Mucosa of gallbladder (tissue), 1 donor: Measurements from ENCODE around the gene LCA5L. TPM values are rescaled to one million over a fixed set of nuclear protein-coding genes. Genes with fewer than 3 reads are reported as not detected.
"Not testable (repeated sequence)": the region's sequence is repeated elsewhere in the genome, so short reads cannot be mapped to it uniquely, and the experiment has no call there.

Experiments used
- DNase-seq: peaks from one replicate; pipeline ENCODE4 v3.0.0-alpha.2; 2020; ENCODE audit warnings: low spot score
- total RNA-seq: library from RNA; stranded (reverse); gene quantifications from one replicate; pipeline ENCODE4 v1.2.1, GENCODE V29; 2021
- donor health status: DM: no; HTN: no; CAD: no.

LCA5L gene
- total RNA-seq, 1 donor from 2014 or later: 2.7 TPM

DNA sequence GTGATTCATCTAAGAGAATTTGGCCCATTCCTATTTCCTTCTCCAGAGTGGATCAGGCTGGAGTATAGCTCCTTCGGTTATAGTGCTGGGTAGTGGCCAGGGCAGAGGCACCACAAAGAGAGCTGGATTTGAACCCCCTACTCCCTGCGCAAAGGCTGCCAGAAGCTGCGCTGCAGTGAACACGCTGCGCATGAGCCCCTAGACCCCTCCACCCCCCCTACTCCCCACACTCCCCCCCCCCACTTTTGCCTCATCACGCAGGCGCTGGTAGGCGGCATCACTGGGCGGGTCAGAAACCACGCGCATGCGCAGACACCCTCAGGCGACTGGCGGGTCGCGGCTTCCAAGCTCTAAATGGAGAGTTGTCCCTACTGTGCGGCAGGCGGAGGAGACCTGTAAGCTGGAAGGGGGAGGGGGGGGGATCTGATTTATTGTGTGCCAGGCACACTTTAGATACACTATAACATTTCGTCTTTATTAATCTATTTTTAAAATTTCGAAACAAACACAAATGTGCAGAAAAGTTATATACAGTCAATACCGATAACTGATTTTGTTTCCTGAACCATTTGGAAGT lies 58.0 kb downstream of the LCA5L start:
- DNase-seq: peak; percentile 92

DNA sequence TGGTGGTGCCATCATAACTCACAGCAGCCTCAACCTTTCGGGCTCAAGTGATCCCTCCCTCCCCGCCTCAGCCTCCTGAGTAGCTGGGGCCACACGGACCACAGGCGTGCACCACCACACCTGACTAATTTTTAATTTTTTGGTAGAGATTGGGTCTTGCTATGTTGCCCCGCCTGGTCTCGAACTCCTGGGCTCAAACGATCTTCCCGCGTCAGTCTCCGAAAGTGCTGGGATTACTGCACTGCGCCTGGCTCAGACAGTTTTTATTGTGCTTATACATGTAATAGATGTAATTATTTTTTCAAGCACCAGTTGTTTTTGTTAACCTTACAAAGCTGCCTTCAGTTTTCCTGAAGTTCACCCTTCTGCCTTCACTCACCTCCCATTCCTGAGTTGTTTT lies 58.7 kb downstream of the LCA5L start:
- no peak for DNase-seq

DNA sequence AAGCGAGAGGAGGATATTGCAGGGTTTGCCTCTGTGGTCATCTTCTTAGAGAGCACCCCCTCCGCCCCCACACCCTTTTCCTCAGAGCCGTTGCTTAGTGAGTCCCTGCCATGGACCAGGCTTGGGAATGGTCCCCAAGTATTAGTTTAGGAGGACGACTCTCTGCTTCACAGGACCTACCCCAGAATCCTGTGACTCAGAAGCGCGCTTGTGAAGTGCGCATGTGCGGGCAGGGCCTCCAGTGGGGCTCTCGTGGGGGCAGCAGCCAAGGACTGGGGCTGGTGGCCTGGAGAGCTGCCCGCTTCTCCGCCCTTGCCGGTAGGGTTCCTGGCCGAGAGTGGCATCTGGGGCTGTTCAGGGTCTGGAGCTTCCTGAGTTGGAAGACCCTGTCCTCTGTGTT lies 59.4 kb downstream of the LCA5L start:
- DNase-seq: peak; percentile 16

DNA sequence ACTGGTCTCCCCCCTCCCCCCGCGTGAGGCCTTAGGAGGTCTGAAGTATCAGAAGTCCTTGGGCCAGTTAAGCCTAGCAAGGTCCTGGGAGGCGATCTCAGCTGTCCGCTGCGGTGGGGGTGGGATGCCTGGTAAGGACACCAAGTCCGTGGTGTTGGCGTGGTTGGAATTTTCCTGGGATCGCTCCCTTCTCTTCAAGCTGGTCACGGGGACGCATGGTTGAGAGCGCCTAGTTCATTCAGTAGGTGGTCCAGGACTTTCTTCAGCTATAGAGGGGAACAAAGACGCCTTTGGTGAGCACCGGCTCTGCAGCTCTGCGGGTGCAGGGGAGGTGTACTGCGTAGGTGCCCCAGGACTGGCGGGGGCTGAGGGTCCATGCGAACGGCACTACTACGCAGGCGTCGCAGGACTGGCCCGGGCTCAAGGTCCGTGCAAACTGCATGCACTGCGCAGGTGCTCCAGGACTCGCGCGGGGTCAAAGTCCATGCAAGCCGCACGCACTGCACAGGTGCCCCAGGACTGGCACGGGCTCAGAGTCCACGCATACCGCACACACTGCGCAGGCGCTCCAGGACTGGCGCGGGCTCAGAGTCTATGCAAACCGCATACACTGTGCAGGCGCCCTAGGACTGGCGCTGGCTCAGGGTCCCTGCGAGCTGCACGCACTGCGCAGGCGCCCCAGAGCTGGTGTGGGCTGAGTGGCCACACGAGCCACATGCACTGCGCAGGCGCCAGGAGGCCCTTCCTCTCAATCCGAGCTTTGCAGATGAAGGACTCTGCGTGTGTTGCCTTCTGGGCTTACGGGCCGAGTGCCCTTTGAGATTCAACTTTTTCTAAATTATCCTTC lies 60.1 kb downstream of the LCA5L start:
- DNase-seq: peak; percentile 92

DNA sequence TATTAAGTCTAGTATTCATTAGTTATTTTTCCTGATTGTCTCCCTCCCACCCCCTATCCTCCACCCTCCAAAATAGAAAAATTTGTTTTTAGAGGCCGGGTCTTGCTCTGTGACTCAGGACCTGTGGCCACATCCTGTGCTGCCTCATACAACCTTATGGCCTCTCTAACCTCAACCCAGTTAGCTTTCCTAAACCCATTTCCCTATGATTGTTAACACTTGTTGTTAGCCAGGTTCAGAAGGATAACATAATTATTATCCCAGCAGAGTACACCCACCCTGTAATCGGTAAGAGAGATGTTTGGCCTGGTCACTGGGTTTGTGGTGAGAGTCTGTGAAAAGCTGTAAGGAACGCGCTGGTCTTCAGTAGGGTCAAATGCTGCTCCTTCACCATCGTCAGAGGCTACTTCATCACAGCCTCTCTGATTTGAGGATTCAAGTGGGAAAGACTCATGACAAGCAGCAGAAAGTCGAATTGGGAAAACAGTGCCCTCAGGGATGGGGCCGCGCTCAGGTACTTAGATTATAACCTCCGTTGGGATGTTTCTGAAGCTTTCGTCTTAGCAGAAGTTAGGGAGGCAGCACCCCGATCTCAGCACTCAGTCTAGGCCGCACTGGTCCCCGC lies 60.8 kb downstream of the LCA5L start:
- DNase-seq: no peak

DNA sequence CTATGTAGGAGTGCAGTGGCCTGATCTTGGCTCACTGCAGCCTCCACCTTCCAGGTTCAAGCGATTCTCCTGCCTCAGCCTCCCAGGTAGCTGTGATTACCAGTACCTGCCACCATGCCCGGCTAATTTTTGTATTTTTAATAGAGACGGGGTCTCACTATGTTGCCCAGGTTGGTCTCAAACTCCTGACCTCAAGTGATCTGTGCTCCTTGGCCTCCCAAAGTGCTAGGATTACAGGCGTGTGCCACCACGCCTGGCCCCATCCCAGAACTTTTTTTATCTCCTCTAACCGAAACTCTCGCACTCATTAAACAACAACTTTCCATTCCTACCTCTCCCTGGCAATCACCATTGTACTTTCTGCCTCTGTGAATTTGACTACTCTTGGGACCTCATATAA lies 63.5 kb downstream of the LCA5L start:
- not testable (repeated sequence) for DNase-seq

DNA sequence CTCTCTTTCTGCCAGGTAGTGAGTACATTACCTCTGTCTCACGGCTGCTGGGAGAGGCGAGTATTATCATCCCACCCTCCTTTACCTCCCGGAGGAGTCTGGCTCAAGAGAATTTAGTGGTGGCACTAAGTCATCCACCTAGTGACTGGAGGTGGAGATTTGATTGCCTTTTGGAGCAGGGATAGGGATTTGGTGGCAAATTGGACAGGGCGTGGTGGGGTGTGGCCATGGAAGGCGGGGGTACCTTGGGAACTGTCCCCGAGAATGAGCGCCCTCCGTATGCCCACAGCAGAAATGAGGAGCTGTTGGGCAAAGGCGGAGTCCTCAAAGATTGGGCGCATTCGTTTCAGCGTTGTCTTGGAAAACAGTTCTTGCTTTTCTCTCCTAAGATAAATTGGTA lies 64.6 kb downstream of the LCA5L start:
- no peak for DNase-seq

DNA sequence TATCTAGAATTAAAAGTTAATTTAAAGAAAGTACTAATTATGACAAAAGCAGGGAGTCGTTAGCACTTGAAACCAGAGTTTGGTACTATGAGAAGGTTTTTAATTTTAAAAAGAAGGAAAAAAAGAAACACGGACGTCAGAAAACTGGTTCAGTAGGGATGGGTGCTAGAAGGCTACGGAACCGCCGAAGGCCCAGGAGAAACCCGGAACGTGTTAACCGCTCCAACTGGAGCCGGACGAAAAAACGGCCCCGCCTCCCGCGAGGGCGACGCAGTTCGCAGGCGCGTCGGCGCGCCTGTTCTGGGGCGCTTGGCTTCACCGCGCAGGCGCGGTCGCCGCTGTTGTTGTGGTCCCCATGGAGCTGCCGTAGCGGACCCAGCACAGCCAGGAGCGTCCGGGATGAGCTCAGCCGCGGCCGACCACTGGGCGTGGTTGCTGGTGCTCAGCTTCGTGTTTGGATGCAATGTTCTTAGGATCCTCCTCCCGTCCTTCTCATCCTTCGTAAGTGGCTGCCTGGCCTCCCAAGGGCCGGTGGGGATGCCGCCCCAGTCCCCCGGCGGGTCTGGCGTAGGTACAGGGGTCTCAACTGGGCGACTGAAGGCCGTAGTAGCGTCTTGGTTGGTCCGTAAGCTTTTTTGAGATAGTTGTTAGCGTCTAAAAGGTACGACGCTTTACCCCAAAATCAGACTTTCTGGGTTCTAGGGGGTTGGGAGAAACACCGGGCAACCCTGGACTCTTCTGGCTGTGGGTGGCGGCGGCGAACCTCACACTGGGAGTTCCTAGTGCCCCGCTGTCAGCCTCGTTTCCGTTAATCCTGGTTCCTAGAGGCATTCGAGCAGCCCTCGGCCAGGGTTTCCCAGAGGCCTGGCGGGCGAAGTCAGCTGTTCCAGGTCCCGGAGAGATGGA lies 65.3 kb downstream of the LCA5L start:
- DNase-seq: peak; percentile 95

DNA sequence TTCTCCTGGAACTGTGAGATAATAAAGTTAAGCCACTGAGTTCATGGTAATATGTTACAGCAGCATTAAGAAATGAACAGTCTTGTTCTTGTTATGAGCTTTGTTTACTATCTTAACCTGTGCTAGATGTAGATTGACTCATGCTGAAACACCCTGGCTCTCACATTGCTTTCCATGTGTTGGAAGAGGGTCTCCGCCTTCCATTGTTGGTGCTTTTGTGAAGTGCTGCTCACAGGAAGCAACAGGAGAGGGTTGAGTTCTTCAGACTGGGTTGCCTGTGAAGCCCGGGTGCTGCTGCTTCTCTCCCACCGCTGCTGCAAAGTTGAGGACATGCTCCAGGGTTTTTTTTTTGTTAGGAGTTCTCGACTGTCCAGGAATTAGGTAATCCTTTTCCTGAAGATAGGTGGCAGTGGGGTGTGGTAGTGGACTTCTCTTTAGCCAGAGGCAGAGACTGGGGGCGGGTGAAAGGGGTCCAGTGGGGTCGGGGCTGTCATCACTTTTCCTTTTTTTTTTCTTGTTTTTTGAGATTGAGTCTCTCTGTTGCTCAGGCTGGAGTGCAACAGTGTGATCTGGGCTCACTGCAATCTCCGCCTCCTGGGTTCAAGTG lies 68.0 kb downstream of the LCA5L start:
- no peak for DNase-seq

DNA sequence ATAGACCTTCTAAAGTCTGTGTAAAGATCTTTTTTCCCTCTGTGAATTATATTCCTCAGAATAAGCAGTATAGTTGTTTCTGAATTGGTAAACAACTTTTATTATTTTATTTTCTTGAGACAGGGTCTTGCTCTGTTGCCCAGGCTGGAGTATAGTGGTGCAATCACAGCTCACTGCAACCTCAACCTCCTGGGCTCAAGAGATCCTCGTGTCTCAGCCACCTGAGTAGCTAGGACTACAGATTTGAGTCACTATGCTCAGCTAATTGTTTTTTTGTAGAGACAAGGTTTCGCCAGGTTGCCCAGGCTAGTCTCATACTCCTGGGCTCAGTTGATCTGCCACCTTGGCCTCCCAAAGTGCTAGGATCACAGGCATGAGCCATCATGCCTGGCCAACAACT lies 70.1 kb downstream of the LCA5L start:
- DNase-seq: no peak

DNA sequence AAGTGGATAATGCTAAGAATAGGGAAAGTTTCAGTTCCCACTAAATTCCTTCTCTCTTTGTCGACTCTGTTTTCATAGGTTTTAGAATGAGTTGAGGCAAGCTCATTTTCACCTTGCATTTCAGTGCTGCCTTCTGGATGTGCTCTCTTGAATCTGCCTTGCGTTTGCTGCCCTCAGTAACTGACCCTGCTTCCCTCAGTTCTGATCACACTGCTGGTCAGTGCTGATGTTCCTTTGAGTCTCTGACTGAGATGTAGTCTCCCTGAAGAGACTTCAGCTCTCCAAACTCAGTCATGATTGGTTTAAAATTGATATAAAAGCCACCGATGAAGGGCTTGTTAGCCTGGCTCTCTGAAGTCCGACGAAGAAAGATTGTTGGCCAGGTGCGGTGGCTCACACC lies 71.5 kb downstream of the LCA5L start:
- no peak for DNase-seq

DNA sequence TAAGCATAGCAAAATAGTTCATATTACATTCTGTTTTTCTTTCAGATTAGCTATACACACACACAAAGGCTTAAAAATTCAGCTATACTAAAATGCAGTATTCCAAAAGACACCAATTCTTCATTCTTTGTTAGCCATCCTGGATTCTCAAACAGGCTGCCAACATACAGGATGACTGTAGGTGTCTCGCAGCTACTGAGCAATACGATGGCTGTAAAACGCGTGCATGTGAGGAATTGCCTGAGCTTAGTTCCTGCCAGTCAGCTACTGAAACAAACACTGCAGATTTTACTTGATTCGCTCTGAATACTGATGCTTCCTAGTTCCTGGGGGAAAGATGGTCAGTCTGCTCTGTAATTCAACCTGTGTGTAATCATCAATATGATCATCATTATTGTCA lies 71.9 kb downstream of the LCA5L start:
- DNase-seq: no peak

DNA sequence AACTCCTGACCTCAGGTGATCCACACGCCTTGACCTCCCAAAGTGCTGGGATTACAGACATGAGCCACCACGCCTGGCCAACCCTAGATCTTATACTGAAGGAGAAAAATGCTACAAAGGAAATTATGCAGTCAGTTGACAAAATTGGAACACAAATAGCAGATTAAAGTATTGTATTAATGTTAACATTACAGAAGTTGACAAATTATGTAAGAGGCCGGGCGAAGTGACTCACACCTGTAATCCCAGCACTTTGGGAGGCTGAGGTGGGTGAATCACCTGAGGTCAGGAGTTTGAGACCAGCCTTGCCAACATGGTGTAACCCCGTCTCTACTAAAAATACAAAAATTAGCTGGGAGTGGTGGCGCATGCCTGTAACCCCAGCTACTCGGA lies 75.7 kb downstream of the LCA5L start:
- DNase-seq: not testable (repeated sequence)

DNA sequence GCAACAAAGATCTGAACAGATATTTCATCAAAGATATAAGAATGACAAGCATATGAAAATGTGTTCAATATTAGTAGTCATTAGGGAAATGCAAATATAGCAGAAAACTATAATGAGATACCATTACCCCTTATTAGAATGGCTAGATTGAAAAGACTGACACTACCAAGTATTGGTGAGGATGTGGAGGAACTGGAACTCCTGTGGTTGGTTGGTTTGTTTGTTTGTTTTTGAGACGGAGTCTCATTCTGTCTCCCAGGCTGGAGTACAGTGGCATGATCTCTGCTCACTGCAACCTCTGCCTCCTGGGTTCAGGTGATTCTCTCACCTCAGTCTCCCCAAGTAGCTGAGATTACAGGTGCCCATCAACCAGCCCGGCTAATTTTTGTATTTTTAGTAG lies 77.8 kb downstream of the LCA5L start:
- DNase-seq: no peak

DNA sequence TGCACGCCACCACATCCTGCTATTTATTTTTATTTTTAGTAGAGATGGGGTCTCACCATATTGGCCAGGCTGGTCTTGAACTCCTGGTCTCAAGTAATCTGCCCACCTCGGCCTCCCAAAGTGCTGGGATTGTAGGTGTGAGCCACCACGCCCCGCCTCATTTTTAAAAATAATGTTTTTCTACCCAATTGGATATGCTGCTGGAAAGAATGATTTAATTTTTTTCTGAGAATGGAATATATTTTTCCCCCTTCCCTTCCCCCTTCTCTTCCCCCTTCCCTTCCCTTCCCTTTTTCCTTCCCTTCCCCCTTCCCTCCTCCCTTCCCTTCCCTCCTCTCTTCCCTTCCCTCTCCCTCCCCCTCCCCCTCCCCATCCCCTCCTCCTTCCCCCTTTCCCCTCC lies 79.0 kb downstream of the LCA5L start:
- DNase-seq: no peak

DNA sequence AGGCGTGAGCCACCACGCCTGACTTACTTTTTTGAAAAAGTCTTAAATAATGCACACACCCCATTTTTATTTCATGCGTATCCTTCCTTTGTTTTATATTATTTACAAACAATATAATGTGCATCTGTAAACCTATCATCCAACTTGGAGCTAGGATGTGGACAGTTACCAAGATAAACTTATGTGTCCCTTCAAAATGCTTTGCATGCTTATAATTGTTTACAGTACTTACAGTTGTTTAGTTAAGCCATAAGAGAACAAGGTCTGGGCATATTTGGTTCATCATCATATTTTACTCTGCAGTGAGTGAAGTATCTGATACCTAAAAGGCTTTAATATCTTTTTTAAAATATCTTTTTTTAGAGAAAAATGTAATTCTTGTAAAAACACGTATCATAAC lies 80.6 kb downstream of the LCA5L start:
- no peak for DNase-seq

DNA sequence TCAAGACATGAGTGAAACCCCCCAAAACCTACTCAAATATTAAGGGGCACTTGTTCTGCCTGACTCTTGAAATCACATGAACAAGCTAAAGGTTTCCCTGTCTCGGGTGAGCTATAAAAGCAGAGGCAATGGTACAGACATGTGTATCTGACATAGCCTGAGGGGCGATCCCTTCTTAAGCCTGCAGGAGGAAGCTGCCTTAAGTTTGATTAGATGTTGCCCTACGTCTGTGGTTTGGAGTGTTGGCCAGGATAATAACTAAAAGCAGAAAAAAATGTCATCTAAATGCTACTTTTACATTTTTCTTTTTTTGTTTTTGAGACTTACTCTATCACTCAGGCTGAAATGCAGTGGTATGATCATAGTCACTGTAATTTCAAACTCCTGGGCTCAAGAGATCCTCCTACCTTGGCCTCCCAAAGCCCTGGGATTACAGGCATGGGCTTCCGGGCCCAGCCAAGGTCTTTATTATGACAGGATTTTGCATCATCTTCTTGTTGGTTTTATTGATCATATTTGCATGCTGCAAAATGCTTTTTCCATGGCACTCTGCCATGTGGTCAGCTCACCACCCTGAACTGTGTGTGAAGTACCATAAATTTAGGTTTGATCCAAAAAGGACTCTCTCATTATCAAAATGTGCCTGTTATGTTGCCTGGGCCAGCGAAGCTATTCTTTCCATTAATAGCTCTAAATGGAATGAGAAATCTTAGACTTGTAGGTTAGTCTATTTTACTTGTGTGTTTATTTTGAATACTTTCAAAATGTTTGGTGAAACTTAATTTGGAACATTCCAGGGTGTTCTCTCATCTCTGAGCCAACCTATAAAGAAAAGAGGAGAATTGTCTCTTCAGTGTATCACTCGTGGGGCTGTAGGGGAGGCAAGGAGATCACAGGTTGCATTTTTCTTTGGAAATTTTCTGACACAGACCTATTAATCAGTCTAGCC lies 81.7 kb downstream of the LCA5L start:
- DNase-seq: no peak

DNA sequence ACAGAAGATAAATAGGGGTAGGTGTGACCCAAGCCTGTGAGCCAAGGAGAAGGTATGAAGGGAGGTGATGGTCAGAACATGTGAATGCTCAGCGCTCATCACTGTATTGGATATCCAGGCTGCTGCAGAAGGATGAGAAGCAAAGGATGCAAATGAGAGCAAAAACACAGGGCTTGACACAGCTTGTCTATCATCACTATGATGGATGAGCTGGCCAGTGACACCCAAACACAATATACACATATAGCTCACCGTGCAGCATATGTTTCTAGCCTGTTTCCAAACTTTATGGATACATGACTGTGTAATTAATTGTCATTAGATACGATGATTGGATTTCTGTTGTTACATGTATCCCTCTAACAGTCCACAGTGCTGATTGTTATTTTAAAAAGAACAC lies 82.8 kb downstream of the LCA5L start:
- DNase-seq: no peak

DNA sequence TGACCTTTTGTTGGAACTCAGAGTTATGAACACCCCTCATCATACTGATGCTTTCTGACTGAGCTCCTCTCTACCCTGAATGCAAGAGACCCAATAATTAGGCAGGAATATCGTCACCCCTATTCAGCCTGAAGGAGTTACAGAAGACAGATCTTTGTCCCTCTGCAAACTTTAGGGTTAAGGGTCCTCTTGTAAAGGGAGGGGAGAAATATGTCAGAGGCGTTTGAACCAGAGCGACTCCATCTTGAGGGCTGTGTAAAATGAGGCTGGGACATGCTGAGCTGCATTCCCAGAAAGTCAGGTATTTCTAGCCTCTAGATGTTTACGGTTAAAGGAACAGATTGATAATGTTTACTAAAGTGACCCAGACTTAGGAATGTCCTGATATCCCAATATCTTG lies 86.2 kb downstream of the LCA5L start:
- DNase-seq: no peak
